Body of pancreas (tissue), 4 donors: Measurements from ENCODE around the gene PHTF1. TPM values are rescaled to one million over a fixed set of nuclear protein-coding genes. Genes with fewer than 3 reads are reported as not detected.
"Not testable (repeated sequence)": the region's sequence is repeated elsewhere in the genome, so short reads cannot be mapped to it uniquely, and the experiment has no call there.

Experiments
- ATAC-seq: fragments of 150-250 bp; one replicate; pipeline ENCODE4 v1.9.1; 2016
- DNase-seq, 4 donors: peaks; one replicate each; pipeline ENCODE4 v3.0.0-alpha.2; 2019
- H3K27ac ChIP-seq, 4 donors: fragments of 200-600 bp; sonication (generic); 1 replicate in 3 of 4; 2 replicates in 1 of 4; pipeline versions ENCODE4 v1.5.1 to v1.6.1; 2016 to 2019; ENCODE audit warnings: mild to moderate bottlenecking in 1 of 4, mixed read lengths in 1 of 4, moderate library complexity in 1 of 4
- H3K27me3 ChIP-seq, 2 donors: fragments of 200-600 bp; sonication (generic); one replicate each; pipeline ENCODE4 v1.6.0; 2016; ENCODE audit warnings: mild to moderate bottlenecking in 1 of 2
- H3K36me3 ChIP-seq, 2 donors: fragments of 200-600 bp; sonication (generic); replicated peaks in 1 of 2; 2 replicates each; pipeline ENCODE4 v1.5.1; 2016; ENCODE audit warnings: low read depth in 2 of 2; ENCODE audit not compliant: insufficient read depth in 1 of 2
- H3K4me1 ChIP-seq: fragments of 200-600 bp; sonication (generic); one replicate; pipeline ENCODE4 v1.6.0; 2016
- H3K4me3 ChIP-seq, 2 donors: fragments of 200-600 bp; sonication (generic); 1 replicate in 1 of 2; 2 replicates in 1 of 2; pipeline ENCODE4 v1.5.1; 2016 to 2019
- H3K9me3 ChIP-seq, 3 donors: fragments of 200-600 bp; sonication (generic); 1 replicate in 2 of 3; 2 replicates in 1 of 3; pipeline ENCODE4 v1.5.1; 2016
- POLR2A ChIP-seq, 3 donors: fragments of 450-650 bp; IDR thresholded peaks; one replicate each; pipeline ENCODE4 v1.6.1; 2016; ENCODE audit warnings: antibody characterized with exemption in 3 of 3, mild to moderate bottlenecking in 2 of 3
- WGBS, 2 donors: methylation state at CpG; one replicate each; pipeline ENCODE4 v1.1.5; 2017; 5-methylcytosine and 5-hydroxymethylcytosine counted together
- intact Hi-C: fragments of 100-400 bp; cut with DNase I; formaldehyde crosslinking; loops from one replicate; pipeline ENCODE4 v1.15.1; 2023
- total RNA-seq, 2 donors: library from RNA; depleted of rRNA; stranded (reverse); fragments of >200 nt; gene quantifications; one replicate each; pipeline ENCODE4 v1.1.0, GENCODE V29; 2016
- TF ChIP-seq, protein P1 (sequence below), 7 experiments: fragments of 450-650 bp in 4 of 7; fragments of 200-600 bp in 3 of 7; sonication (generic) in 3 of 7; IDR thresholded peaks; one replicate each; pipeline ENCODE4 v1.5.1; 2016 to 2019; ENCODE audit warnings: antibody characterized with exemption in 7 of 7

The PHTF1 gene
- total RNA-seq, 2 donors from 2014 or later, result 9.3 to 29.7 TPM

DNA sequence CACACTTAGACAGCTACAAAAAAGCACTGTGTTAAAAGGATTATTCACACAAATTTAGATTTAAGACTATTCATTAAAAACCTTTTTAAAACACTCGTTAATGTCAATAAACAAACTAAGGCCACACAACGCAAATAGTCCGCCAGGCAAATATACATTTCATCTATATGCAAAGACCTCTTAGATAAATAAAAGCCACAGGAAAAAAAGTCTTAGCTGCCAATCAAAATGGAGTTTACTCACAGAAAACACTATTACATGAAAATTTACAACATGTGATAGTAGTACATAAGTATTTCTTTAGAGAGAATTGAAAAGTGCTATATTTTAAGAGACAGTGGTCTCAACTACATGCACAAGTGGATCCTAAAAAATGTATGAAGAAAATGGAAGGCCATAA is 2.7 kb upstream of the PHTF1 start:
- ATAC-seq, result no peak
- peaks cover 17% of the 10 kb centered on the region for H3K4me1 ChIP-seq

DNA sequence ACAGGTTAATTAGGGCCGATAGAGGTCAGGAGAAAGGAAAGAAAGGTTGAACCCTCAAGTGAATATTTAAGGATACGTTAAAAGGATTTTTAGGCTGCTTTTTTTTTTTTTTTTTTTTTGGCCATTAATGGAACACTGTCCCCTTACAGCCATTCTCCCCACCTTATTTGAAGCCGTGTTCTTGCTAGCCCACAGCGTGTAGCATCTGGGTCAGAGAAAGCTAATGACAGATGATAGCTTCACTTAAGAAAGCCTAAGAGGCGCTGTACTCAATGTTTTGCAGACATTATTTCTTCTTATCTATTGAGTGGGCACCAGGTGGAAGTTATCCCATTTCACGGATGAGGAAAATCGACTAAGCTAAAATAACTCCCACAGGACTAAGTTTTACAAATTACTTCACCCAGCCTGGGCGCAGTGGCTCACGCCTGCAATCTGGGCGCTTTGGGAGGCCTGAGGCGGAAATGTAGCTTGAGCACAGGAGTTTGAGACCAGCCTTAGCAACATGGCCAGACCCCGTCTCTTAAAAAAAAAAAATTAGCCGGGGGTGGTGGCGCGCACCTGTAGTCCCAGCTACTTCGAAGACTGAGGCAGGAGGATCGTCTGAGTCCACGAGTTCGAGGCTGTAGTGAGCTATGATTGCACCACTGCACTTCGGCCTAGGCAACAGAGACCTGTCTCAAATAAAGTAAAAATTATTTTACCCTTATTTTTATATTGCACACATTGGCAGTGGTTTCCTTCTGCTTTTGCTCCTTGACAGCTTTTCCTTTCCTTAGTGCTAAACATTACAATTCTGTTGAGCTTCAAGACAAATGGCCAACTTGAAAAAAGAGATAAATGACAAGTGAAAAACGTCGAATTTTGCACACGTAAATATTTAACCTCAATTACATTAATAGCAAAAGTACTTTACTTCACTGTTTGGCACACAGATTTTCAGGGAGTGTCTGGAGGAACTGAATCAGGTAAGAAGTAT is 1.1 kb upstream of the PHTF1 start:
- no peak overlapping the region for H3K4me3 ChIP-seq
- peak in 1 of 4 donors; percentile 2 for DNase-seq
- no peaks in the 10 kb centered on the region for H3K27me3 ChIP-seq
- peaks cover 19% of the 10 kb centered on the region for H3K4me1 ChIP-seq
- TF ChIP-seq POLR2A (IDR thresholded peaks at IDR 0.05), result no peak
- TF ChIP-seq, protein P1, sequence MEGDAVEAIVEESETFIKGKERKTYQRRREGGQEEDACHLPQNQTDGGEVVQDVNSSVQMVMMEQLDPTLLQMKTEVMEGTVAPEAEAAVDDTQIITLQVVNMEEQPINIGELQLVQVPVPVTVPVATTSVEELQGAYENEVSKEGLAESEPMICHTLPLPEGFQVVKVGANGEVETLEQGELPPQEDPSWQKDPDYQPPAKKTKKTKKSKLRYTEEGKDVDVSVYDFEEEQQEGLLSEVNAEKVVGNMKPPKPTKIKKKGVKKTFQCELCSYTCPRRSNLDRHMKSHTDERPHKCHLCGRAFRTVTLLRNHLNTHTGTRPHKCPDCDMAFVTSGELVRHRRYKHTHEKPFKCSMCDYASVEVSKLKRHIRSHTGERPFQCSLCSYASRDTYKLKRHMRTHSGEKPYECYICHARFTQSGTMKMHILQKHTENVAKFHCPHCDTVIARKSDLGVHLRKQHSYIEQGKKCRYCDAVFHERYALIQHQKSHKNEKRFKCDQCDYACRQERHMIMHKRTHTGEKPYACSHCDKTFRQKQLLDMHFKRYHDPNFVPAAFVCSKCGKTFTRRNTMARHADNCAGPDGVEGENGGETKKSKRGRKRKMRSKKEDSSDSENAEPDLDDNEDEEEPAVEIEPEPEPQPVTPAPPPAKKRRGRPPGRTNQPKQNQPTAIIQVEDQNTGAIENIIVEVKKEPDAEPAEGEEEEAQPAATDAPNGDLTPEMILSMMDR (IDR thresholded peaks at IDR 0.05), result no peak
- peak overlapping the region; percentile 86 to 95 (median 92) for H3K27ac ChIP-seq
- WGBS, 2 donors, result 59 to 71% methylated on average over 23 of the region's 23 CpGs
- intact Hi-C loops, result no loop called here
- no peak for ATAC-seq
- H3K36me3 ChIP-seq, result no peaks in the 10 kb centered on the region
- H3K9me3 ChIP-seq, result no peaks in the 10 kb centered on the region

More for the DNA sequence above, 2.7 kb upstream of the PHTF1 start:
- no peak for DNase-seq
- intact Hi-C loops, result no loop called here
- Histone ChIP-seq H3K36me3 (peaks cover 0 to 2% of the 10 kb centered on the region in 2 donors), H3K27me3 (no peaks in the 10 kb centered on the region), H3K9me3 (no peaks in the 10 kb centered on the region), H3K4me3 (no peak overlapping the region), H3K27ac (no peak overlapping the region)
- TF ChIP-seq POLR2A (IDR thresholded peaks at IDR 0.05), result no peak
- TF ChIP-seq, protein P1 (IDR thresholded peaks at IDR 0.05), result no peak
- 69 to 80% methylated on average over 3 of the region's 3 CpGs for WGBS, 2 donors

DNA sequence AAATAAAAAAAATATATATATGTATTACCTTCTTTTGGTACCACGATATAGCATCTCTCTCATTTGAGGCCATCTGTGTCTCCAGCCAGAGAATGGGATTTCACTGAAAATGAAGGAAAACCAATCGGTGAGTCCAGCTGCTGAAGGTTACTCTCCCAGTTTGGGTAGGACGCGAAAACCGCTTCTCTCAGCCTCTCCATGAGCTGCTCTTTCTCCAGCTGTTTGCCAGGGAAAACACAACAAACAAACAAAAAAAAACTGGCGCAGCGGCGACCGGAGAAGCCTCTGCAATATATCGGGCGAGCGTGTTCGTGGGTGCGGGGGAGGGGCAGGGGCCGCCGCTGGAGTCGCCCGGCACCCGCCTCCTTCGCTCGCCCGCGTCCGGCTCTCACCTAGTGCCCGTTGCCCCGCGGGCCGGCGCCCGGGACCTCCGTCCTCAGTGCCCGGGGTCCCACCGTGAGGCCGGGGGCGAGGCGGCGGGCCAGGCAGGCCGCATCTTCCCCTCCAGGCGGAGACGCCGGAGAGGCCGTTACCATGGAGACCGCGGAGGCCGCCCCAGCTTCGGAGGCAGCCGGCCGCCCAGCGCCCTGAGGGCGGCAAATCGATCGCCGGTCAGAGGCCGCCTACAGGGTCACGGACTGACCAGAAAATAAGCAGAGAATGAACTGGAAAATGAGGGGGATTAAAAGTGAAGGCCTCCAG is 504 bp downstream of the PHTF1 start:
- WGBS, 2 donors, result 0 to 1% methylated on average over 26 to 46 of the region's 55 CpGs
- Histone ChIP-seq H3K27ac (peak overlapping the region; percentile 86 to 95 (median 92)), H3K36me3 (no peaks in the 10 kb centered on the region), H3K27me3 (no peaks in the 10 kb centered on the region), H3K9me3 (no peaks in the 10 kb centered on the region), H3K4me3 (peak overlapping the region; percentile 63 to 100), H3K4me1 (peaks cover 19% of the 10 kb centered on the region)
- no peak for TF ChIP-seq POLR2A (IDR thresholded peaks at IDR 0.05)
- TF ChIP-seq, protein P1 (IDR thresholded peaks at IDR 0.05), result no peak
- intact Hi-C loops, result no loop called here
- ATAC-seq, result peak; percentile 76
- DNase-seq, result peak; percentile 67 to 75 (median 72)

DNA sequence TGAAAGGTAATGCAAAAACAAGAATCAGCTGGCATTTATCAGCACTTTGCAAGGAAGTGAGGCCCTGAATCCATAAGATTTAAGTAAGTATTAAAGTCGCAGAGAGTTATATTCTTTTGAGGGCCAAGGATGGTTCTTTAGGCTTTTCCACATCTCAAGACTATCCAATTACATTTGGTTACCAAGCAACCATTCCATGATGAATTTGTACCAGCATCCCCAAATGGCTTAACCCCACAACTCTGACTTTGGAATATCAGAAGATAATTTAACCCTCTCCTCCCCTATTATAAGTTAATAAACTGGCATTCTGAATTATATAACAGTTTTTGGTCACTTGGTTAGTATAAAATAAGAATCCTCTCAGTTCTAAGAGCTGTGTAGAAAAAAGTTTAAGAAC is 2.8 kb downstream of the PHTF1 start:
- WGBS, 2 donors, result 79 to 88% methylated on average over 1 of the region's 1 CpG
- H3K27ac ChIP-seq, result no peak overlapping the region
- H3K36me3 ChIP-seq, result no peaks in the 10 kb centered on the region
- H3K4me1 ChIP-seq, result peaks cover 19% of the 10 kb centered on the region
- H3K4me3 ChIP-seq, result no peak overlapping the region
- ATAC-seq (no peak), DNase-seq (no peak)
- H3K27me3 ChIP-seq, result no peaks in the 10 kb centered on the region
- no peak for TF ChIP-seq POLR2A (IDR thresholded peaks at IDR 0.05)
- TF ChIP-seq, protein P1 (IDR thresholded peaks at IDR 0.05), result no peak
- H3K9me3 ChIP-seq, result no peaks in the 10 kb centered on the region
- intact Hi-C loops, result no loop called here

DNA sequence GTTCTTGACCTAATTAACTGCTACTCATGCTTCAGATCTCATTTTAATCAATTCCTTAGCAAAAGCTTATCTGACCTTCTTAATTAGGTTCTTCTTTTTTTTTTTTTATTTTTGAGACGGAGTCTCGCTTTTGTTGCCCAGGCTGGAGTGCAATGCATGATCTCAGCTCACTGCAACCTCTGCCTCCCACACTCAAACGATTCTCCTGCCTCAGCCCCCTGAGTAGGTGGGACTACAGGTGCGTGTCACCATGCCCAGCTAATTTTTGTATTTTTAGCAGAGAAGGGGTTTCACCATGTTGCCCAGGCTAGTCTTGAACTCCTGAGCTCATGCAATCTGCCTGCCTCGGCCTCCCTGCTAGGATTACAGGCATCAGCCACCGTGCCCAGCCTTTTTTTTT is 6.0 kb downstream of the PHTF1 start:
- H3K27me3 ChIP-seq, H3K27ac ChIP-seq, H3K9me3 ChIP-seq, H3K4me3 ChIP-seq, H3K36me3 ChIP-seq, intact Hi-C loops, ATAC-seq, DNase-seq: not testable (repeated sequence)
- H3K4me1 ChIP-seq, result peaks cover 10% of the 10 kb centered on the region
- WGBS, 2 donors, result 94 to 95% methylated on average over 6 of the region's 6 CpGs
